HAP-1 (cell line): Measurements from ENCODE around the gene SMC5.

Experiments
- DNase-seq, 2 experiments: peaks; one replicate each; pipeline ENCODE4 v3.0.0-alpha.2; 2016 to 2020; ENCODE audit warnings: low spot score in 2 of 2
- H3K27me3 ChIP-seq: fragments of 250-450 bp; sonication (Bioruptor Pico); 2 replicates; pipeline ENCODE4 v1.5.1; 2020; ENCODE audit warnings: low read depth, mild to moderate bottlenecking, moderate library complexity
- H3K36me3 ChIP-seq: fragments of 250-450 bp; sonication (Bioruptor Pico); replicated peaks from 2 replicates; pipeline ENCODE4 v1.5.1; 2020; ENCODE audit warnings: mild to moderate bottlenecking
- H3K4me1 ChIP-seq: fragments of 250-450 bp; sonication (Bioruptor Pico); 2 replicates; pipeline ENCODE4 v1.5.1; 2020; ENCODE audit warnings: mild to moderate bottlenecking
- H3K4me3 ChIP-seq: fragments of 250-450 bp; sonication (Bioruptor Pico); 2 replicates; pipeline ENCODE4 v1.5.1; 2020; ENCODE audit warnings: mild to moderate bottlenecking, moderate library complexity
- H3K9me3 ChIP-seq: fragments of 250-450 bp; sonication (Bioruptor Pico); 2 replicates; pipeline ENCODE4 v1.5.1; 2020; ENCODE audit warnings: mild to moderate bottlenecking, moderate library complexity
- in situ Hi-C: fragments of 300-500 bp; cut with MboI; formaldehyde crosslinking; loops from 3 replicates; pipeline ENCODE4 v1.14.3; 2020; ENCODE audit warnings: low sequenced_read_pairs, inconsistent platforms, mixed read lengths

Gene SMC5

DNA sequence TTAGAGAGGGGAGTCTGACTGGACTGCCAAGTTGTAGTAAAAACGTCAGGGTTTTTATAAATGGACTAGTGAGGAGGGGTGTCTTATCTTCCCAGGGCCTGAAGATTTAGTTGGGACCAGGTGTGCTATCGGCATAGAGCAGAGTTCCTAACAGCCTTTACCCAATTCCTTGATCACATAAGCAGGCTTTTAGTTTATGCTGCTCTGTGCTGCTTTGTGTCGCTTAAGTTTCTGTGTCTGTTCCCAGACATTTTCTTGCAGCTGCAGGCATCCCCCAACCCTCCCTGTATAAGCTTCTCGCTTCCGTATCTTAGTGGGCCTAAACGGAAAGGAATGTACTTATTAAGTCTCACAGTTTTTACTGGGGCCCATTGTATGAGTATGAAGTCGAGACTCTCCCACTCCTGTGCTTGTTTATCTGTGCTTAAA is 2.6 kb upstream of the SMC5 start:
- Histone ChIP-seq H3K4me1 (peaks cover 51% of the 10 kb centered on the region), H3K4me3 (peak overlapping the region; percentile 81), H3K9me3 (no peaks in the 10 kb centered on the region), H3K36me3 (0 out of 2 replicates have a peak, but pooled peaks cover 12% of the 10 kb centered on the region), H3K27me3 (no peaks in the 10 kb centered on the region)
- in situ Hi-C loops, result no loop called here
- DNase-seq, result peak; percentile 52 to 56

DNA sequence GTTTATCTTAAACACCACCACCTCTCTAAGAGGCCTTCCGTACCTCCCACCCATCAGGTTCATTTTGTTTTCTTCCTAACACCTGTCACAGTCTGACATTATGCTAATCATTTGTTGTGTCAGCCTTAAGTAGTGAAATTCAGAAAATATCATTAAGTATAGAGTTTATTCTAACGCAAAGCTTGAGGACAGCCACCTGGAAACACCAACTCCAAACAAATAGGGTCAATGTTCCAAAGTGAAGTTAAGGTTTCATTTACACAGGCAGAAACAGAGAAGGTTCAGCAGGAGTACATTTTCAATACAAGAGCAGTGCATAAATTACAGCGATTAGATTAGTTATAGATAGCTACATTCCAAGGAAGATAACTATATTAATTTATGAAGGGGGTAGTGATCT is 1.3 kb upstream of the SMC5 start:
- no peak for DNase-seq
- Histone ChIP-seq H3K9me3 (no peaks in the 10 kb centered on the region), H3K4me3 (peak overlapping the region; percentile 81), H3K4me1 (peaks cover 55% of the 10 kb centered on the region), H3K36me3 (0 out of 2 replicates have a peak, but pooled peaks cover 13% of the 10 kb centered on the region), H3K27me3 (no peaks in the 10 kb centered on the region)
- in situ Hi-C loops, result no loop called here

DNA sequence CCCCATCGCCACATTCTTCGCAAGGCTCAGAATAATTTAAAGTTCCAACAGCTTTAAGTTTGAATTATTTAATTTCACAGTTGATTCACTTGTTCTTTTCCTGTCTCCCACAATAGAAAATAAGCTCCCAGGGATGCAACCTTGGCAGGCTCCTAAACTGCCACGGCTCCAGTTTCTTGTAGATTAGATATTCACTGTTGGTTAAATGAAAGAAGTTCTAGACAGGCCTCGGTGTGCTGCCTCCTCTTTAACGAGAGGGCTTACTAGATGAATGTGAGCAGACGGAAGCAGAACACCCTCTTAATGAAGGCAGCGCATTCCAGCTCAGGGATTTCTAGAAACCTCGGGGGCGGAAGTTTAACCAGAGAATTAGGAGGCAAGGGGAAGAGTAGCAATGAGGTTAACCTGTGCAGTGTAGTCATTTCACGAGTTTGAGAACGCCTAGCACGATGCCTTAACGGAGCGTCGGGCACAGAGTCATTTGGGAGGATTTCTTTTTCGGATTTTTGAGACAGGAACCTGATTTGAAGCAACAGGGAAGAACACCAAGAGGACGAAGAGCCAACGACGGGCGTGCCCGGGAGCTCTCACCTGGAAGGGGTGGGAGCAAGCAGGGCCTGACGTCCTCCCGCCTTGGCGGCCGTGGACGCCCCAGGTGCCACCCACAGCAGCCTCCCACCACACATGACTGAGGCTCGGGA is 637 bp upstream of the SMC5 start:
- Histone ChIP-seq H3K4me3 (peak overlapping the region; percentile 81), H3K9me3 (no peaks in the 10 kb centered on the region), H3K4me1 (peaks cover 55% of the 10 kb centered on the region), H3K27me3 (no peaks in the 10 kb centered on the region), H3K36me3 (0 out of 2 replicates have a peak, but pooled peaks cover 13% of the 10 kb centered on the region)
- DNase-seq, result peak; percentile 55 to 61
- in situ Hi-C loops, result no loop called here

DNA sequence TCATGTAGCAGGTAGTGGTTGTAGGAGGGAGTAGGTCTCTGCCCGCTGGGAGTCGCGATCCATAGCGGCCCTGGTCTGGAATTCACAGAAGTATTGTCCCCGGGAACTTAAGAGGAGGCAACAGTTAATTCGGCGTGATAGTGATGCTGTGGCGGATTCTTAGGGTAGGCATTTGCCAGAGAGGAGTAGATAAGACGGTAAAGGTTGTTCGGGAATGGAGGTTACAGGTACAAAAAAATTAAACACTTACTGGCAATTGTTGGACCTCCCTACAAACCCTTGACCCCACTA is 679 bp downstream of the SMC5 start:
- Histone ChIP-seq H3K4me1 (peaks cover 59% of the 10 kb centered on the region), H3K27me3 (no peaks in the 10 kb centered on the region), H3K36me3 (peaks cover 15% of the 10 kb centered on the region), H3K4me3 (peak overlapping the region; percentile 81), H3K9me3 (no peaks in the 10 kb centered on the region)
- DNase-seq, result no peak
- in situ Hi-C loops, result no loop called here

DNA sequence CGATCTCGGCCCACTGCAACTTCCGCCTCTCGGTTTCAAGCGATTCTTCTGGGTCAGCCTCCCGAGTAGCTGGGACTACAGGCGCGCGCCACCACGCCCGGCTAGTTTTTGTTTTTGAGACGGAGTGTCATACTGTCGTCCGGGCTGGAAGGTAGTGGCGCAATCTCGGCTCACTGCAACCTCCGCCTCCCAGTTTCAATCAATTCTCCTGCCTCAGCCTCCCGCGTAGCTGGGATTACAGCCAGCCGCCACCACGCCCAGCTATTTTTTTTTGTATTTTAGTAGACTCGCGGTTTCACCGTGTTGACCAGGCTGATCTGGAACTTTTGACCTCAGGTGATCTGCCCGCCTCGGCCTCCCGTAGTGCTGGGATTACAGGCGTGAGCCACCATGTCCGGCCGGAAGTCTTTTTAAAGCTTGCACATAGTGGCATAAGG is 1.2 kb downstream of the SMC5 start:
- Histone ChIP-seq H3K4me3 (peak overlapping the region; percentile 81), H3K36me3 (peaks cover 21% of the 10 kb centered on the region), H3K9me3 (no peaks in the 10 kb centered on the region), H3K4me1 (peaks cover 55% of the 10 kb centered on the region), H3K27me3 (no peaks in the 10 kb centered on the region)
- in situ Hi-C loops, result no loop called here
- peak in 1 of 2 experiments; percentile 40 for DNase-seq

DNA sequence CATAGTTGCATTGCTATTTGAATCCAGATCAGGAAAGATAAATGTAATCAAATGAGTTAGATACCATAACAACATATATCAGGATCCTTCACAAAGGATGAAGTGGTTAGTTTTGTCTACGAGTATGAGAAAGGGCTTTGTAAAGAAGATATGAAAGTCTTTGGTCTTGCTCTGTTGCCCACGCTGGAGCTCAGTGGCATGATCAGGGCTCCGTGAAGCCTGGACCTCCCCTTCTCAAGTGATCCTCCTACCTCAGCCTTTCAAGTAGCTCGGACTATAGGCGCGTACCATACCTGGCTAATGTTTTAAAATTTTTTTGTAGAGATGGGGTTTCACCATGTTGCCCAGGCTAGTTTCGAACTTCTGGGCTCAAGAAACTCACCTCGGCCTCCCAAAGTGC is 1.8 kb downstream of the SMC5 start:
- H3K27me3 ChIP-seq, result no peaks in the 10 kb centered on the region
- H3K36me3 ChIP-seq, result peaks cover 27% of the 10 kb centered on the region
- in situ Hi-C loops, result no loop called here
- H3K4me1 ChIP-seq, result peaks cover 50% of the 10 kb centered on the region
- no peaks in the 10 kb centered on the region for H3K9me3 ChIP-seq
- H3K4me3 ChIP-seq, result peak overlapping the region; percentile 81
- DNase-seq, result no peak

DNA sequence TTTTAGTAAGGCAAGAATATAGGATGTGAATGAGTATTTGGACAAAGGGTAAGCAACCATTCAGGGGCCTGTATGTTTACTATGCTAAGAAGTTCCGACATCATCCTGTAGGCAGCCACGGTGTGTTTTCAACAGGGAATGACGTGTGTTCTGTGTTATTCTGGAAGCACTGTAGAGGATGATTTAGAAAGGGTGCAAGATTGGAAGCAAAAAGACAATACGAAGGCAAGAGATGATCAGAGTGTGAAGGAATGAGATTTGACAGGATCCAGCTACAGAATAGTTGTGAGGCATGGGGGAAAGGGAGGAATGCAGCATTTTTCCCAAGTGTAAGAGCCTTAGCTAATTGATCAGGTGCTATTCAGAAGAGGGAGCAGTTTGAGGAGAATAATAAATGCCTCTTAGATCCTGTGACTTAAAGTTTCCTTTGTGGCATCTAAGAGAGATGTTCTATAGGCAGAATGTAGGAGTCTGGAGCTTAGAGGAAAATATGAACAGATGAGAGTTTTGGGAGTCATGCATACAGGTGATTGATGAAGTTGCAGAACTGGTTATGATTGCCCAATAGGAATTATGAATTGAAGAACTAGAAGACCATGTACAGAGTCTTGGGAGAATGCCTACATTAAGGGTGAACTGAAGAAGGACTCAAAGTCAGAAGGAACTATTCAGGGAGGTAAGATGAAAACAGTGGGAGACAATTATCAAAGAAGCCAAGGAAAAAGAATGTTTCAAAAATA is 2.5 kb downstream of the SMC5 start:
- Histone ChIP-seq H3K27me3 (no peaks in the 10 kb centered on the region), H3K4me3 (no peak overlapping the region), H3K36me3 (peaks cover 34% of the 10 kb centered on the region), H3K4me1 (peaks cover 46% of the 10 kb centered on the region), H3K9me3 (no peaks in the 10 kb centered on the region)
- no peak for DNase-seq
- in situ Hi-C loops, result no loop called here

DNA sequence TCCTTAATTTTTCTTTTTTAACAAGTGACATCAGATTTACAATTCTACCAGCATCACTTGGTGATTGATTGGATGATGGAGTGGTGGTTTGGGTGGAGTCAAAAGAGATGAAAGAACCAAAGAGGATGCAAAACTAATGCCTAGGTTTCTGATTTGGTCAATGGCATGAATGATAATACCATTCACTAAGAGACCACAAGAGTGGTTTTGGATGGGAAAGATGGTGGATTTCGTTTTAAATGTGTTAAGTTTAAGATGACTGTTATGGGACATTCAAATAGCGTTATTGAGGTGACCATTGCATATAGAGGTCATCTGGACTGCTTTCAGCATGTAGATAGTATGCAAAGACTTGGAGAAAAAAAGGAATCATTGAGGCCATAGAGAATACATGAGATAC is 3.6 kb downstream of the SMC5 start:
- Histone ChIP-seq H3K9me3 (no peaks in the 10 kb centered on the region), H3K4me3 (no peak overlapping the region), H3K36me3 (peaks cover 43% of the 10 kb centered on the region), H3K27me3 (no peaks in the 10 kb centered on the region), H3K4me1 (peaks cover 35% of the 10 kb centered on the region)
- DNase-seq, result no peak
- in situ Hi-C loops, result no loop called here

DNA sequence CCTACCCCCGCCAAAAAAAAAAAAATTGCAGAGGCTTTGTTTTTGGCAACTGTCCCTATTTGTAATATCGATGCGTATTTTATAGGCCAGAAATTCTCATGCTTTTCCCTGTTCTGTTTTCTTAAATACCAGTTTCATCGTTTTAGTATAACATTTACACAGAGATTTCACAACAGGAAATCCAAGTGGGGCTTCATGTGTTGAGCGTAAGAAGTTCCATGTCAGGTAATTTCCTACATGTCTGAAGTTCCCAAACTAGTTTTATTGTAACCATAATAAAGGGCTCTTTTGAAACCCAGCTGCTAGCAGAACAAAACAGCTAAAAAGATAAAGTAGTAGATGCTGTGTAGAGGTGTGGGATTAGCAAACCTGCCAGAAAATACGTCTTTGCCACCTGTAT is 4.2 kb downstream of the SMC5 start:
- no peak overlapping the region for H3K4me3 ChIP-seq
- peaks cover 47% of the 10 kb centered on the region for H3K36me3 ChIP-seq
- H3K4me1 ChIP-seq, result peaks cover 29% of the 10 kb centered on the region
- no peaks in the 10 kb centered on the region for H3K27me3 ChIP-seq
- in situ Hi-C loops, result no loop called here
- no peaks in the 10 kb centered on the region for H3K9me3 ChIP-seq
- DNase-seq, result no peak

DNA sequence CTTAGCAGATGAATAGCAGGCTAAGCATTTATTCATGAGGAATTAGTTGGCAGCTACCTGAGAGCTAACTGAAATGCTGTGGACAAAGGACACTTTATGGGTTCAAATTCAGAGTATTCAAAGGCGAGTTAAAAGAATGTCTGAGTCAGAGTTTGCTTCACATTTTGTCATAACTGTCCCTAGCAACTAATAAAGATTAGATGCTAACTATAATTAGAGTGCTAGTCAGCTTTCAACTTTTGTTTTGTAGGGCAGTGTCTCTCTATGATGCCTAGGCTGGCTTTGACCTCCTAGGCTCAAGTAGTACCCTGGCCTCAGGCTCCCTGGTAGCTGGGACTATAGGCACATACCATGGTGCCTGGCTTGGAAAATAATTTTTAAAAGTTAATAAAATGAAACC is 4.6 kb downstream of the SMC5 start:
- peak; percentile 54 to 85 for DNase-seq
- H3K36me3 ChIP-seq, result peaks cover 47% of the 10 kb centered on the region
- H3K4me1 ChIP-seq, result peaks cover 24% of the 10 kb centered on the region
- H3K9me3 ChIP-seq, result no peaks in the 10 kb centered on the region
- H3K27me3 ChIP-seq, result no peaks in the 10 kb centered on the region
- in situ Hi-C loops, result no loop called here
- H3K4me3 ChIP-seq, result no peak overlapping the region

DNA sequence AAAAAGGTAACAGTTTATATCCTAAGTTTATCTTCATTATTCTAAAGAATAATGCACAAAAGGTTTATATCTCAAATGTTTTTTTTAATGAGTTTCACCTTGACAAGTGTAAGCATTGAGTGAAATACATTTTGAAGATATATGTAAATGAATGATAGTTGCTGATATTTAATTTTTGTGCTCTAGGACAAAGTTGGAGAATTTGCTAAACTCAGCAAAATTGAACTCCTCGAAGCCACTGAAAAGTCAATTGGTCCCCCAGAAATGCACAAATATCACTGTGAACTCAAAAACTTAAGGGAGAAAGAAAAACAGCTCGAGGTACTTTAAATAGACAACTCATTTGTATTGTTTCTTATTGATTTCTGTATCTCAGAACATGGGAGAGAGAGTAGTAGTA is 19.5 kb downstream of the SMC5 start:
- no peak overlapping the region for H3K4me3 ChIP-seq
- peaks cover 50% of the 10 kb centered on the region for H3K36me3 ChIP-seq
- DNase-seq, result no peak
- peaks cover 9% of the 10 kb centered on the region; the same call in 1 of the 2 replicates for H3K4me1 ChIP-seq
- in situ Hi-C loops, result no loop called here
- no peaks in the 10 kb centered on the region for H3K27me3 ChIP-seq
- no peaks in the 10 kb centered on the region for H3K9me3 ChIP-seq

DNA sequence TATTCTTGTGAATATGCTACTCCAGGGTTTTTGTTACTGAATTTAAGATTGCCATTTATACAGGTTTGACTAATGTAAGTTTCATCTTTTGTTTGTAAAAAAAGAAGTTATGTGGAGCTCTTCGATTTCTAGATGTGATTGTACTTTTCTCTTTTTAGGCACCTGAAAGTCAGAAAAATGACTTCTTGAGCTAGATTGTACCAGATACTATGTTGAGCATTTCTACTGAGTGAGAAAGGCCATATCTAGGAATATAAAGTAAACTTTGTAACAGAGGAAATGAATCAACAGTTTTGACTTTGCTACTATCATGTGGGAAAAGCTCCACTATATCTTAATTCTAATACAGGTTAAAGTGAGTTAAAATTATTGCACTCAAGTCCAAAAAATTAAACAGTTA is 25.1 kb downstream of the SMC5 start:
- Histone ChIP-seq H3K36me3 (peaks cover 58% of the 10 kb centered on the region), H3K27me3 (no peaks in the 10 kb centered on the region), H3K4me3 (no peak overlapping the region), H3K9me3 (no peaks in the 10 kb centered on the region), H3K4me1 (peaks cover 14% of the 10 kb centered on the region)
- in situ Hi-C loops, result no loop called here
- no peak for DNase-seq

DNA sequence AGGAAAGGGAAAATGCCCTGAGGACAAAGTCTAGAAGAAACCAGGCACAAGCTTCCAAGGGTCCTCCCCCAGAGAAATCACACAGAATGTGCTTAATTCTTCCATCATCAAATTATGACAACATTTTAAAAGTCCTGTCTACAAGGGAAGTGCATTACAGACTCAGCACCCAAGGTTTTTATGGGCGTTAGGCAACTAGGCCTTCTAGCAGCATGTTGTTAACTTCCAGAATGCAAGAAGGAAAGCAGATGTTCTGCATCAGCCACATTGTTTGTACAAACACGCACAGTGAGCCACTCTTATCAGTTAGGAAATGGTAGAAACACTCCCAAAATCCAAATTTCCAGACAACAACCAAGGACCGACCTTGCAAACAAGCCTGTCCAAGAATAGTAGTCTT is 26.5 kb downstream of the SMC5 start:
- peaks cover 48% of the 10 kb centered on the region for H3K36me3 ChIP-seq
- no peak overlapping the region for H3K4me3 ChIP-seq
- no peak for DNase-seq
- H3K4me1 ChIP-seq, result peaks cover 22% of the 10 kb centered on the region
- no peaks in the 10 kb centered on the region for H3K27me3 ChIP-seq
- in situ Hi-C loops, result no loop called here
- H3K9me3 ChIP-seq, result no peaks in the 10 kb centered on the region

DNA sequence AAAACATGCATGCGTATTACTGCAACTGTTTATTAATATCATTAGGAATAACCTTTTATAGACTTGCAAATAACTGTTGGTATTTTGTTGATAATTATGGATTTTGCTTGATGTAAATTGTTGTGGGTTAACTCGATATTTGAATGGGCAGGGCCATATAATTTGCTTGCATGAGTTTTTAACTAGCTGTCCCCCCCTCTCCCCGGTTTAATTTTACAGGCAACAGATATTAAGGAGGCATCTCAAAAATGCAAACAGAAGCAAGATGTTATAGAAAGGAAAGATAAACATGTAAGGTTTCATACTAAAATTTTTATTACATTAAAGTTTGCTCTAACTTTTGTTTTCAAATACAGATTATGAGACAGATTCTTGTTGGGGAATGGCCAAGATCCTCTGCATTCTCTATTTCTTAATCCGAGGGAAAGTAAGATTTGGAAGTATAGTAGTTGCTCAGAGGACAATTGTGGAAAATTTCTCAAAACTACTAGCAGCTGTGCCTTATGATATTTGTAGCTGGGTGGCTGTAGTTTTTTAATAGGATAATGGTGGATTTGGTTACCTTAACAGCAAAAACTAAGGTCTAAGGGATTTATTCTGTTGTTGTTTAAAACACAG is 27.3 kb downstream of the SMC5 start:
- in situ Hi-C loops, result no loop called here
- H3K27me3 ChIP-seq, result no peaks in the 10 kb centered on the region
- H3K4me3 ChIP-seq, result no peak overlapping the region
- H3K36me3 ChIP-seq, result peaks cover 45% of the 10 kb centered on the region
- DNase-seq, result no peak
- no peaks in the 10 kb centered on the region for H3K9me3 ChIP-seq
- H3K4me1 ChIP-seq, result peaks cover 31% of the 10 kb centered on the region
